Right cardiac atrium (tissue), 5 donors: Measurements from ENCODE around the gene ACY1. TPM values are rescaled to one million over a fixed set of nuclear protein-coding genes. Genes with fewer than 3 reads are reported as not detected.

Experiments used
- ATAC-seq, 2 donors: fragments of 200-7000 bp; cut with Tn5 transposase; one replicate each; pipeline versions ENCODE4 v1.8.0 to v1.9.1; 2020; ENCODE audit warnings: moderate library complexity in 2 of 2, mild to moderate bottlenecking in 1 of 2
- DNase-seq, 3 donors: peaks; one replicate each; pipeline ENCODE4 v3.0.0-alpha.2; 2020
- H3K27ac ChIP-seq: one replicate; pipeline ENCODE4 v1.5.1; 2013; ENCODE audit warnings: mild to moderate bottlenecking, low read length, control low read depth, moderate library complexity
- H3K27me3 ChIP-seq: one replicate; pipeline ENCODE4 v1.6.1; 2013; ENCODE audit not compliant: control insufficient read depth, insufficient read depth
- H3K4me1 ChIP-seq: one replicate; pipeline ENCODE4 v1.6.1; 2013; ENCODE audit warnings: low read length; ENCODE audit not compliant: control insufficient read depth, insufficient read depth
- H3K4me3 ChIP-seq: one replicate; pipeline ENCODE4 v1.5.1; 2013; ENCODE audit warnings: low read length, control low read depth
- H3K9me3 ChIP-seq: one replicate; pipeline ENCODE4 v1.6.1; 2013; ENCODE audit warnings: low read length; ENCODE audit not compliant: control insufficient read depth
- WGBS: extraction: QIAGEN DNeasy Blood & Tissue Kit; methylation state at CpG from one replicate; pipeline ENCODE4 v1.1.7; 2013; 5-methylcytosine and 5-hydroxymethylcytosine counted together
- intact Hi-C, 4 donors: fragments of 100-400 bp; cut with DNase I; formaldehyde crosslinking; loops; one replicate each; pipeline versions ENCODE4 v1.11.0 to v1.14.0; 2022 to 2023
- polyA plus RNA-seq: library from polyadenylated mRNA; stranded (reverse); fragments of 200-250 nt; gene quantifications from one replicate; pipeline ENCODE4 v1.2.3, GENCODE V29; 2013
- total RNA-seq, 4 donors: library from RNA; stranded (reverse); fragmentation: NEBNext Ultra II Directional; extraction: Animal tissue kit (Norgen Biotek cat#: 25700); gene quantifications; one replicate each; pipeline ENCODE4 v1.2.1, GENCODE V29; 2021
- donor health status: healthy with polysubstance abuse.
- donor health status: DM: no; HTN: yes; CAD: no.
- donor health status: DM: no; HTN: no; CAD: no.
- donor health status: DM: no; HTN: yes; CAD: no; lungs with severe emphysema.
- donor health status: DM: yes; HTN: yes; CAD: no.

The ACY1 gene
- total and polyA plus RNA-seq, 5 donors = 18.4 to 27.2 (median 19.6) TPM

GRCh38 chr3:51947215-51947900 is 36.0 kb upstream of the ACY1 start:
- no peak overlapping the region for H3K4me3 ChIP-seq
- peak in 1 of 3 donors; percentile 37 for DNase-seq
- intact Hi-C loops = no loop called here
- H3K27ac ChIP-seq = no peak overlapping the region
- no peak for ATAC-seq
- H3K9me3 ChIP-seq = no peaks in the 10 kb centered on the region
- WGBS = 80% methylated on average over 13 of the region's 13 CpGs
- H3K27me3 ChIP-seq = no peaks in the 10 kb centered on the region
- H3K4me1 ChIP-seq = peaks cover 2% of the 10 kb centered on the region

GRCh38 chr3:51948016-51948580 is 35.2 kb upstream of the ACY1 start:
- ATAC-seq (no peak), DNase-seq (peak in 1 of 3 donors; percentile 35)
- Histone ChIP-seq H3K4me1 (peaks cover 2% of the 10 kb centered on the region), H3K27ac (no peak overlapping the region), H3K27me3 (no peaks in the 10 kb centered on the region), H3K9me3 (no peaks in the 10 kb centered on the region), H3K4me3 (no peak overlapping the region)
- intact Hi-C loops = no loop called here
- 93% methylated on average over 10 of the region's 10 CpGs for WGBS

- DNase-seq (peak in 1 of 3 donors; percentile 18), ATAC-seq (no peak)
Observed at GRCh38 chr3:51949121-51949520, 34.2 kb upstream of the ACY1 start.

GRCh38 chr3:51950899-51951298 is 32.4 kb upstream of the ACY1 start:
- no peak overlapping the region for H3K4me3 ChIP-seq
- WGBS = 95% methylated on average over 2 of the region's 2 CpGs
- no peak overlapping the region for H3K27ac ChIP-seq
- ATAC-seq (no peak), DNase-seq (no peak)
- H3K4me1 ChIP-seq = peaks cover 2% of the 10 kb centered on the region
- intact Hi-C loops = no loop called here
- H3K27me3 ChIP-seq = no peaks in the 10 kb centered on the region
- H3K9me3 ChIP-seq = no peaks in the 10 kb centered on the region

More at GRCh38 chr3:51949121-51949520, 34.2 kb upstream of the ACY1 start:
- H3K4me1 ChIP-seq = no peaks in the 10 kb centered on the region
- H3K27ac ChIP-seq = no peak overlapping the region
- H3K4me3 ChIP-seq = no peak overlapping the region
- intact Hi-C loops = no loop called here
- WGBS = 94% methylated on average over 5 of the region's 5 CpGs
- no peaks in the 10 kb centered on the region for H3K27me3 ChIP-seq
- no peaks in the 10 kb centered on the region for H3K9me3 ChIP-seq

- peaks cover 2% of the 10 kb centered on the region for H3K4me1 ChIP-seq
- no peaks in the 10 kb centered on the region for H3K9me3 ChIP-seq
- DNase-seq (no peak), ATAC-seq (no peak)
- WGBS = 59% methylated on average over 3 of the region's 3 CpGs
- intact Hi-C loops = no loop called here
- H3K27me3 ChIP-seq = no peaks in the 10 kb centered on the region
- no peak overlapping the region for H3K27ac ChIP-seq
- H3K4me3 ChIP-seq = no peak overlapping the region
Observed at GRCh38 chr3:51953445-51953844, 29.9 kb upstream of the ACY1 start.

GRCh38 chr3:51954105-51954504 is 29.2 kb upstream of the ACY1 start:
- no peak overlapping the region for H3K27ac ChIP-seq
- DNase-seq (no peak), ATAC-seq (no peak)
- intact Hi-C loops = no loop called here
- WGBS = 67% methylated on average over 6 of the region's 6 CpGs
- H3K4me3 ChIP-seq = no peak overlapping the region
- peaks cover 2% of the 10 kb centered on the region for H3K4me1 ChIP-seq
- H3K9me3 ChIP-seq = no peaks in the 10 kb centered on the region
- no peaks in the 10 kb centered on the region for H3K27me3 ChIP-seq

GRCh38 chr3:51954713-51955112 is 28.6 kb upstream of the ACY1 start:
- no peak for DNase-seq
- Histone ChIP-seq H3K27ac (no peak overlapping the region), H3K9me3 (no peaks in the 10 kb centered on the region), H3K27me3 (no peaks in the 10 kb centered on the region), H3K4me1 (peaks cover 2% of the 10 kb centered on the region), H3K4me3 (no peak overlapping the region)
- 84% methylated on average over 1 of the region's 1 CpG for WGBS
- intact Hi-C loops = no loop called here
- no peak for ATAC-seq

- ATAC-seq (peak in 1 of 2 donors; percentile 15), DNase-seq (peak in 1 of 3 donors; percentile 69)
- Histone ChIP-seq H3K9me3 (no peaks in the 10 kb centered on the region), H3K27ac (peak within 1 kb of the TSS; percentile 19), H3K4me1 (peaks cover 2% of the 10 kb centered on the region), H3K27me3 (no peaks in the 10 kb centered on the region), H3K4me3 (peak within 1 kb of the TSS; percentile 8)
- WGBS = 27% methylated on average over 33 of the region's 33 CpGs
- intact Hi-C loops = no loop called here
Observed at GRCh38 chr3:51955175-51955892, 28.0 kb upstream of the ACY1 start, which contains the start of gene GPR62. Gene GPR62 (plus strand): TSS chr3:51955381. CDS start chr3:51955653, 272 bp downstream.

- ATAC-seq = peak; percentile 78 to 83
- H3K4me3 ChIP-seq = peak overlapping the region; percentile 8
- 3% methylated on average over 97 of the region's 97 CpGs for WGBS
Observed at GRCh38 chr3:51955893-51956770, 27.2 kb upstream of the ACY1 start.

GRCh38 chr3:51957520-51958205 is 25.7 kb upstream of the ACY1 start:
- peak in 2 of 3 donors; percentile 53 to 61 for DNase-seq
- H3K4me1 ChIP-seq = peaks cover 9% of the 10 kb centered on the region
- 92% methylated on average over 15 of the region's 15 CpGs for WGBS
- H3K27ac ChIP-seq = no peak overlapping the region
- H3K9me3 ChIP-seq = no peaks in the 10 kb centered on the region
- no peak for ATAC-seq
- no peak overlapping the region for H3K4me3 ChIP-seq
- intact Hi-C loops = no loop called here
- H3K27me3 ChIP-seq = no peaks in the 10 kb centered on the region

More at GRCh38 chr3:51955893-51956770, 27.2 kb upstream of the ACY1 start:
- H3K27ac ChIP-seq = peak overlapping the region; percentile 19
- no peaks in the 10 kb centered on the region for H3K27me3 ChIP-seq
- peaks cover 2% of the 10 kb centered on the region for H3K4me1 ChIP-seq
- no peaks in the 10 kb centered on the region for H3K9me3 ChIP-seq
- intact Hi-C loops = no loop called here
- DNase-seq = peak; percentile 70 to 90 (median 88)
